Common myeloid progenitor, CD34-positive (primary cell): ENCODE measurements around the gene TMC4.

ENCODE experiments used
- CTCF ChIA-PET: fragments of 350-600 bp; sonication (Branson Sonifier 250); formaldehyde crosslinking; loops from one replicate; lab custom pipeline; 2021; ENCODE audit warnings: antibody characterized with exemption; lab: Charles Lee
- POLR2A ChIA-PET: fragments of 350-600 bp; sonication (Branson Sonifier 250); formaldehyde crosslinking; loops from one replicate; lab custom pipeline; 2021; ENCODE audit warnings: antibody characterized with exemption; lab: Charles Lee
- DNase-seq, 3 donors: peaks; one replicate each; pipeline versions ENCODE4 v3.0.0 to v3.0.0-alpha.2; 2013
- H3K27ac ChIP-seq, 2 experiments: 1 replicate in 1 of 2; 2 replicates in 1 of 2; pipeline ENCODE4 v1.7.0; 2013; ENCODE audit warnings: inconsistent platforms in 2 of 2, low read length in 2 of 2, mild to moderate bottlenecking in 2 of 2, low read depth in 1 of 2, moderate library complexity in 1 of 2; ENCODE audit not compliant: severe bottlenecking in 2 of 2, insufficient read depth in 1 of 2, poor library complexity in 1 of 2
- H3K27me3 ChIP-seq, 5 experiments: replicated peaks in 2 of 5; 1 replicate in 3 of 5; 2 replicates in 2 of 5; pipeline versions ENCODE4 v1.6.1 to v1.7.0; 2013; ENCODE audit warnings: low read length in 4 of 5, mild to moderate bottlenecking in 2 of 5, moderate library complexity in 2 of 5, inconsistent platforms in 1 of 5; ENCODE audit not compliant: insufficient read depth in 5 of 5, control insufficient read depth in 4 of 5
- H3K36me3 ChIP-seq, 4 experiments: 1 replicate in 2 of 4; 2 replicates in 2 of 4; pipeline versions ENCODE4 v1.6.1 to v1.7.0; 2013; ENCODE audit warnings: low read length in 3 of 4, control low read depth in 1 of 4, mild to moderate bottlenecking in 1 of 4; ENCODE audit not compliant: control insufficient read depth in 4 of 4, insufficient read depth in 4 of 4
- H3K4me1 ChIP-seq, 4 experiments: 1 replicate in 3 of 4; 2 replicates in 1 of 4; pipeline versions ENCODE4 v1.6.1 to v1.7.1; 2013; ENCODE audit warnings: low read length in 3 of 4, mild to moderate bottlenecking in 3 of 4, control low read depth in 1 of 4, inconsistent platforms in 1 of 4, moderate library complexity in 1 of 4; ENCODE audit not compliant: control insufficient read depth in 4 of 4, insufficient read depth in 4 of 4; ENCODE audit errors: control extremely low read depth in 1 of 4
- H3K4me3 ChIP-seq, 7 experiments: 1 replicate in 4 of 7; 2 replicates in 3 of 7; pipeline versions ENCODE4 v1.5.1 to v1.7.0; 2013; ENCODE audit warnings: mild to moderate bottlenecking in 7 of 7, low read length in 6 of 7, moderate library complexity in 6 of 7, inconsistent platforms in 2 of 7, low read depth in 2 of 7, control low read depth in 1 of 7; ENCODE audit not compliant: insufficient read depth in 4 of 7, control insufficient read depth in 1 of 7; ENCODE audit errors: extremely low read depth in 1 of 7
- H3K9me3 ChIP-seq, 5 experiments: 1 replicate in 4 of 5; 2 replicates in 1 of 5; pipeline versions ENCODE4 v1.6.1 to v1.7.1; 2013; ENCODE audit warnings: low read length in 4 of 5, mild to moderate bottlenecking in 2 of 5, inconsistent platforms in 1 of 5, low read depth in 1 of 5, moderate library complexity in 1 of 5; ENCODE audit not compliant: control insufficient read depth in 4 of 5, insufficient read depth in 2 of 5; ENCODE audit errors: control extremely low read depth in 1 of 5
- WGBS: methylation state at CpG from one replicate; pipeline ENCODE4 v1.1.5; 2013; ENCODE audit not compliant: insufficient coverage; 5-methylcytosine and 5-hydroxymethylcytosine counted together

The TMC4 gene

DNA sequence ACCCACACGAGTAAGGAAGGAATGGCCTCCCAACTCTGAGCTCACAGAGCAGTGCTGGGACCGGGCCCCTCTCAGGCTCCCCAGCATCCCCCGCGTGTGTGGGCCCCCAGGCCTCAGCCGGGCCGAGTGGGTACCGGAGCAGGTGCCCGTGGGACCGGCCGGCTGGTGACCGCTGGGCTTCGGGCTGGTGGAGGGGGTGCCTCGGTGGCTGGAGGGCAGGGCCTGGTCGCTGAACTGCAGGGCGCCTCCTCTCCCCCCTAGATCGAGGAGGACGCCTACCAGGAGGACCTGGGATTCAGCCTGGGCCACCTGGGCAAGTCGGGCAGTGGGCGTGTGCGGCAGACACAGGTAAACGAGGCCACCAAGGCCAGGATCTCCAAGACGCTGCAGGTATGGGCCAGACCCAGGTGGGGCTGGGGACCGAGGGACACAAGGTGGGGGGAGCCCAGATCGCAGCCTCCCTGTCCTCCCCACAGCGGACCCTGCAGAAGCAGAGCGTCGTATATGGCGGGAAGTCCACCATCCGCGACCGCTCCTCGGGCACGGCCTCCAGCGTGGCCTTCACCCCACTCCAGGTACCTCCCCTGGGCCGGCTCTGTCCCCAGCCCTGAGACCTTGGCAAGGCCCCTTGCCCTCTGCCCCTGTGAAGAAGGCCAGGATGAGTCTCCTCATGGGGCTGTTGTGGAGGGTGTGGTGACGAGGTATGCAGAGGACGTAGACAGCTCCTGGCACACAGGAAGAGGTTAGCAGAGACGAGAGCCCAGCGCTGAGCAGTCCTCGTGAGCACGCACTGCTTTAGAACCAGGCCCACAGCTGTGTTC lies 44.0 kb downstream of the TMC4 start:
- WGBS, result 97% methylated on average over 37 of the region's 41 CpGs
- H3K27ac ChIP-seq, result no peak overlapping the region
- H3K27me3 ChIP-seq, result no peaks in the 10 kb centered on the region
- peaks cover 0 to 3% (median 0%) of the 10 kb centered on the region in 5 experiments for H3K9me3 ChIP-seq
- ChIA-PET POLR2A (no interaction called here), CTCF (no interaction called here)
- no peak for DNase-seq
- no peak overlapping the region for H3K4me3 ChIP-seq
- H3K36me3 ChIP-seq, result peaks cover 3 to 71% (median 54%) of the 10 kb centered on the region in 4 experiments
- H3K4me1 ChIP-seq, result no peaks in the 10 kb centered on the region

DNA sequence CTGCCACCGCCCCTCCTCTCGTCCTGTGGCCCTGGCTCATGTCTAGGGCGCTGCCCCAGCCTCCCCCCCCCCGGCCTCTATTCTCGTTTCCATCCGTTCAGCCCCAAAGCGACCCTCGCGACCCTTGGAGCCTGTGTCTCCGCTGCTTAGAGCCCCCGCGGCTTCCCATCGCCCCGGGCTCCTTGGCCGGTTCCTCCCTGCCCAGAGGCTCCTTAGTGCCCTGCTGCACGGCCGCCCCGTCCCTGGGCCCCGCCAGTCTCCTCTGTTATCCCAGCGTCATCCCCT lies 44.6 kb downstream of the TMC4 start:
- ChIA-PET POLR2A (no interaction called here), CTCF (no interaction called here)
- Histone ChIP-seq H3K27me3 (no peaks in the 10 kb centered on the region), H3K4me1 (no peaks in the 10 kb centered on the region), H3K27ac (no peak overlapping the region), H3K4me3 (no peak overlapping the region), H3K9me3 (no peaks in the 10 kb centered on the region), H3K36me3 (peaks cover 8 to 77% (median 60%) of the 10 kb centered on the region in 4 experiments)
- 96% methylated on average over 13 of the region's 20 CpGs for WGBS
- no peak for DNase-seq

GRCh38 chr19:54127688-54128440 lies 45.1 kb downstream of the TMC4 start:
- WGBS, result 89% methylated on average over 26 of the region's 44 CpGs
- H3K4me1 ChIP-seq, result no peaks in the 10 kb centered on the region
- no peaks in the 10 kb centered on the region for H3K27me3 ChIP-seq
- H3K4me3 ChIP-seq, result no peak overlapping the region
- CTCF ChIA-PET, result interaction anchor here (1.1 kb wide), 1 partner anchor 9 kb away, joined by 4 read pairs; no protein-coding TSS in a partner anchor
- no peak for DNase-seq
- H3K9me3 ChIP-seq, result no peaks in the 10 kb centered on the region
- peaks cover 8 to 82% (median 64%) of the 10 kb centered on the region in 4 experiments for H3K36me3 ChIP-seq
- no peak overlapping the region for H3K27ac ChIP-seq
- POLR2A ChIA-PET, result no interaction called here

DNA sequence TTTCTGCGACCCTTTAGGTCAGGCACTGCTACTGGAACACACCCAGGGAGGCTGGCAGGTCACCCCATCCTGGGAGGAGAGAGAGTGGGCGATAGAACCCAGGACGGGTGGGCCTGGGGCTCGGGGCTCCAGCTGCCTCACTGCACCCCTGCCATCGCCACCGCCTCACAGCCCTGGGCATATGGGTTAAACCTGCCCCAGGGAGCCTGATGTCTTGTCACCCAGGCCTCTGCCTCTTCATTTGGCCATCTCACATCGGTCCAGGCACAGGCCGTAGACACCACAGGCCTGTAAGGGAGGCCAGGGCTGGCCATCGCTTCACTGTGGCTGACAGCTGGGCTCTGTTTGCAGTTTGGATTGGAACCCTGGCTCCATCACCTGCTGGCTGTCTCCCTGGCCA lies 47.2 kb downstream of the TMC4 start:
- Histone ChIP-seq H3K27ac (no peak overlapping the region), H3K4me1 (no peaks in the 10 kb centered on the region), H3K4me3 (no peak overlapping the region), H3K36me3 (peaks cover 8 to 87% (median 71%) of the 10 kb centered on the region in 4 experiments), H3K9me3 (no peaks in the 10 kb centered on the region), H3K27me3 (no peaks in the 10 kb centered on the region)
- ChIA-PET CTCF (no interaction called here), POLR2A (no interaction called here)
- 96% methylated on average over 8 of the region's 9 CpGs for WGBS
- DNase-seq, result no peak

- POLR2A ChIA-PET, result no interaction called here
- CTCF ChIA-PET, result interaction anchor here (0.9 kb wide), 1 partner anchor 8 kb away, joined by 3 read pairs; no protein-coding TSS in a partner anchor
- Histone ChIP-seq H3K4me1 (no peaks in the 10 kb centered on the region), H3K27ac (no peak overlapping the region), H3K9me3 (no peaks in the 10 kb centered on the region), H3K36me3 (peaks cover 8 to 93% (median 75%) of the 10 kb centered on the region in 4 experiments), H3K27me3 (no peaks in the 10 kb centered on the region), H3K4me3 (no peak overlapping the region)
- 98% methylated on average over 17 of the region's 19 CpGs for WGBS
- no peak for DNase-seq
Measured at GRCh38 chr19:54124393-54124792, 48.6 kb downstream of the TMC4 start.

GRCh38 chr19:54123682-54124081 lies 49.3 kb downstream of the TMC4 start:
- Histone ChIP-seq H3K9me3 (no peaks in the 10 kb centered on the region), H3K36me3 (peaks cover 8 to 88% (median 70%) of the 10 kb centered on the region in 4 experiments), H3K4me3 (no peak overlapping the region), H3K27ac (no peak overlapping the region), H3K27me3 (no peaks in the 10 kb centered on the region), H3K4me1 (no peaks in the 10 kb centered on the region)
- DNase-seq, result no peak
- ChIA-PET POLR2A (interaction anchor here (0.7 kb wide), 1 partner anchor 8 kb away, joined by 3 read pairs; the partner anchor contains the start of gene TFPT), CTCF (interaction anchor here (0.9 kb wide), 1 partner anchor 9 kb away, joined by 3 read pairs; no protein-coding TSS in a partner anchor)
- WGBS, result 98% methylated on average over 16 of the region's 17 CpGs

GRCh38 chr19:54121259-54121658 lies 51.7 kb downstream of the TMC4 start:
- POLR2A ChIA-PET, result no interaction called here

More at GRCh38 chr19:54121259-54121658, 51.7 kb downstream of the TMC4 start:
- Histone ChIP-seq H3K4me1 (peaks cover 0 to 9% (median 5%) of the 10 kb centered on the region in 4 experiments), H3K36me3 (peaks cover 8 to 74% (median 63%) of the 10 kb centered on the region in 4 experiments), H3K4me3 (no peak overlapping the region), H3K27me3 (no peaks in the 10 kb centered on the region), H3K27ac (no peak overlapping the region), H3K9me3 (no peaks in the 10 kb centered on the region)
- CTCF ChIA-PET, result no interaction called here
- no peak for DNase-seq
- 95% methylated on average over 7 of the region's 10 CpGs for WGBS
